Measurements from ENCODE around the gene ILDR1.

- TF ChIP-seq POLR2A (IDR thresholded peaks at IDR 0.05; ENCODE audit: low read depth, low read length) (no peak), TAF1 (IDR thresholded peaks at IDR 0.05; ENCODE audit: borderline replicate concordance, low read depth, low read length) (no peak)
Observed at GRCh38 chr3:121980450-121980796, 41.6 kb downstream of the ILDR1 start.
